ENCODE measurements around the gene EFCAB6. TPM values are rescaled to one million over a fixed set of nuclear protein-coding genes. Genes with fewer than 3 reads are reported as not detected.

Gene EFCAB6
- total and polyA plus RNA-seq, 2 donors (not counting 3 experiments of a cell fraction or from before 2014, with no cell fraction given) = 0.07 to 0.31 TPM

GRCh38 chr22:43743131-43743530 lies 69.0 kb downstream of the EFCAB6 start:
- FAIRE-seq (no peak), DNase-seq (ENCODE audit: low read depth, low spot score) (no peak)
- Histone ChIP-seq H3K9me1 (replicated peaks; ENCODE audit: control insufficient read depth, extremely low read depth, insufficient read depth, low read length) (no peaks in the 10 kb centered on the region), H3K4me2 (ENCODE audit: insufficient read depth, low read length) (no peak overlapping the region), H3K4me1 (ENCODE audit: control insufficient read depth, extremely low read depth, insufficient read depth, low read length) (no peaks in the 10 kb centered on the region), H3K36me3 (ENCODE audit: control insufficient read depth in 2 of 2, extremely low read depth in 1 of 2, insufficient read depth in 2 of 2, low read length in 2 of 2) (no peaks in the 10 kb centered on the region), H2AFZ (ENCODE audit: low read depth, low read length) (no peak overlapping the region), H3K27me3 (ENCODE audit: control insufficient read depth in 2 of 2, insufficient read depth in 2 of 2, low read length in 2 of 2) (no peaks in the 10 kb centered on the region), H3K4me3 (replicated peaks in 1 of 3; ENCODE audit: insufficient read depth in 1 of 3, low read depth in 1 of 3, low read length in 3 of 3) (no peak overlapping the region), H4K20me1 (replicated peaks; ENCODE audit: control insufficient read depth, extremely low read depth, insufficient read depth, low read length) (no peaks in the 10 kb centered on the region), H3K9me3 (replicated peaks; ENCODE audit: control insufficient read depth, insufficient read depth, low read length) (no peaks in the 10 kb centered on the region), H3K9ac (replicated peaks; ENCODE audit: extremely low read depth, insufficient read depth, low read length) (no peak overlapping the region), H3K27ac (ENCODE audit: insufficient read depth, low read depth, low read length) (no peak overlapping the region), H3K79me2 (ENCODE audit: control insufficient read depth, insufficient read depth, low read length) (no peaks in the 10 kb centered on the region)
- dilution Hi-C loops (cut with MboI; ENCODE audit: extremely low pct_ligation_motif_present, low sequenced_read_pairs) = no loop called here
- TF ChIP-seq JUN (IDR thresholded peaks at IDR 0.05; ENCODE audit: borderline replicate concordance, insufficient read depth, insufficient read length, low read depth) = no peak
- no peak for TF ChIP-seq MYC (IDR thresholded peaks at IDR 0.05; ENCODE audit: low read depth, low read length)
- no peak for TF ChIP-seq EZH2 (IDR thresholded peaks at IDR 0.05; ENCODE audit: borderline replicate concordance, low read depth, low read length, severe bottlenecking)
- TF ChIP-seq POLR2AphosphoS5 (IDR thresholded peaks at IDR 0.05; ENCODE audit: insufficient read depth, low read depth, low read length) = no peak
- TF ChIP-seq CTCF (IDR thresholded peaks at IDR 0.05; ENCODE audit: extremely low read depth in 1 of 2, insufficient read depth in 1 of 2, low read depth in 1 of 2, low read length in 2 of 2) = no peak
- no peak for TF ChIP-seq GATA2 (IDR thresholded peaks at IDR 0.05; ENCODE audit: insufficient read depth, insufficient read length, low read depth, low read length)
- CTCF ChIA-PET = no interaction called here
- no TSS peak for BruUV-seq (replicated peaks)
- intact Hi-C loops (cut with micrococcal nuclease) = no loop called here
- POLR2A ChIA-PET = no interaction called here

All from endothelial cell of umbilical vein (primary cell).